Hepatocyte (in vitro differentiated cells): ENCODE data around the gene ORAI2. TPM values are rescaled to one million over a fixed set of nuclear protein-coding genes. Genes with fewer than 3 reads are reported as not detected.

Experiments used
- DNase-seq: peaks from one replicate; pipeline ENCODE4 v3.0.0-alpha.2; 2016; ENCODE audit warnings: low spot score
- H2AFZ ChIP-seq: fragments of 200-600 bp; sonication (generic); 2 replicates; pipeline ENCODE4 v1.6.0; 2016; ENCODE audit warnings: antibody characterized with exemption, mild to moderate bottlenecking
- H3K27ac ChIP-seq: fragments of 200-600 bp; sonication (generic); 2 replicates; pipeline ENCODE4 v1.5.1; 2016; ENCODE audit warnings: mild to moderate bottlenecking
- H3K27me3 ChIP-seq: fragments of 200-600 bp; sonication (generic); 2 replicates; pipeline ENCODE4 v1.6.1; 2016
- H3K36me3 ChIP-seq: fragments of 200-600 bp; sonication (generic); replicated peaks from 2 replicates; pipeline ENCODE4 v1.5.1; 2016; ENCODE audit warnings: low read depth; ENCODE audit not compliant: insufficient read depth
- H3K4me1 ChIP-seq: fragments of 200-600 bp; sonication (generic); 2 replicates; pipeline ENCODE4 v1.5.1; 2016; ENCODE audit warnings: mild to moderate bottlenecking, moderate library complexity; ENCODE audit not compliant: insufficient read depth
- H3K4me2 ChIP-seq: fragments of 200-600 bp; sonication (generic); 2 replicates; pipeline ENCODE4 v1.6.0; 2016
- H3K4me3 ChIP-seq: fragments of 200-600 bp; sonication (generic); 2 replicates; pipeline ENCODE4 v1.5.1; 2016; ENCODE audit warnings: mild to moderate bottlenecking
- H3K79me2 ChIP-seq: fragments of 200-600 bp; sonication (generic); 2 replicates; pipeline ENCODE4 v1.6.0; 2017; ENCODE audit warnings: mild to moderate bottlenecking
- H3K9me2 ChIP-seq: fragments of 200-600 bp; sonication (generic); replicated peaks from 2 replicates; pipeline ENCODE4 v1.6.0; 2017; ENCODE audit warnings: mild to moderate bottlenecking; ENCODE audit not compliant: insufficient read depth
- H3K9me3 ChIP-seq: fragments of 200-600 bp; sonication (generic); 2 replicates; pipeline ENCODE4 v1.5.1; 2016; ENCODE audit warnings: low read depth, mild to moderate bottlenecking
- H4K20me1 ChIP-seq: fragments of 200-600 bp; sonication (generic); 2 replicates; pipeline ENCODE4 v1.6.0; 2016; ENCODE audit warnings: mild to moderate bottlenecking; ENCODE audit not compliant: insufficient read depth, poor library complexity, severe bottlenecking
- CTCF ChIP-seq: fragments of 200-600 bp; sonication (generic); IDR thresholded peaks from 2 replicates; pipeline ENCODE4 v1.5.1; 2016; ENCODE audit warnings: antibody characterized with exemption, mild to moderate bottlenecking; ENCODE audit not compliant: poor library complexity
- EZH2 ChIP-seq: fragments of 200-600 bp; sonication (generic); IDR thresholded peaks from 2 replicates; pipeline ENCODE4 v1.6.1; 2016; ENCODE audit warnings: antibody characterized with exemption, mild to moderate bottlenecking, borderline replicate concordance
- EZH2phosphoT487 ChIP-seq: fragments of 200-600 bp; sonication (generic); IDR thresholded peaks from one replicate; pipeline ENCODE4 v1.6.1; 2018; ENCODE audit warnings: antibody characterized with exemption, mild to moderate bottlenecking, low read depth, moderate library complexity; ENCODE audit not compliant: unreplicated experiment, severe bottlenecking
- WGBS: methylation state at CpG from one replicate; pipeline ENCODE4 v1.1.6; 2016; ENCODE audit warnings: low lambda C conversion rate; ENCODE audit errors: missing lambda C conversion rate; 5-methylcytosine and 5-hydroxymethylcytosine counted together
- polyA plus RNA-seq: library from polyadenylated mRNA; unstranded; fragments of >200 nt; fragmentation: Nextera tagmentation; extraction: Ambion mirVana; gene quantifications from 2 replicates; pipeline ENCODE4 v1.2.1, GENCODE V29; 2016
- total RNA-seq: library from RNA; depleted of rRNA; stranded (reverse); fragments of >200 nt; gene quantifications from 2 replicates; pipeline ENCODE4 v1.2.3, GENCODE V29; 2014

Gene ORAI2
- total RNA-seq (25.9 and 33.6 TPM in 2 replicates), polyA plus RNA-seq (32.3 and 41.9 TPM in 2 replicates)

- H2AFZ ChIP-seq: peak within 1 kb of the TSS; percentile 96
- peak within 1 kb of the TSS; percentile 98 for H3K4me3 ChIP-seq
- no peaks in the 10 kb centered on the region for H3K9me2 ChIP-seq
- H3K4me2 ChIP-seq: peak within 1 kb of the TSS; percentile 98
- H3K36me3 ChIP-seq: no peaks in the 10 kb centered on the region
- peaks cover 9% of the 10 kb centered on the region for H3K79me2 ChIP-seq
- TF ChIP-seq CTCF (no peak), EZH2 (no peak), EZH2phosphoT487 (no peak)
- H4K20me1 ChIP-seq: no peaks in the 10 kb centered on the region
- H3K4me1 ChIP-seq: peaks cover 6% of the 10 kb centered on the region
- peak; percentile 93 for DNase-seq
- H3K27me3 ChIP-seq: no peaks in the 10 kb centered on the region
- H3K27ac ChIP-seq: peak within 1 kb of the TSS; percentile 75
- no peaks in the 10 kb centered on the region for H3K9me3 ChIP-seq
- WGBS: under 1% methylated on average over 14 of the region's 90 CpGs
These were observed at the start of gene ORAI2 for GRCh38 chr7:102433219-102434038. Gene ORAI2, plus strand, starts transcription at chr7:102433575. Its CDS starts 5,382 bp downstream, at chr7:102438957.

- Histone ChIP-seq H3K9me3 (no peaks in the 10 kb centered on the region), H3K9me2 (no peaks in the 10 kb centered on the region), H3K27ac (no peak overlapping the region), H4K20me1 (no peaks in the 10 kb centered on the region), H2AFZ (no peak overlapping the region), H3K4me3 (no peak overlapping the region), H3K36me3 (no peaks in the 10 kb centered on the region), H3K4me2 (no peak overlapping the region), H3K4me1 (no peaks in the 10 kb centered on the region), H3K27me3 (no peaks in the 10 kb centered on the region), H3K79me2 (no peaks in the 10 kb centered on the region)
- 95% methylated on average over 6 of the region's 6 CpGs for WGBS
- DNase-seq: no peak
- TF ChIP-seq CTCF: no peak
- TF ChIP-seq EZH2phosphoT487: no peak
- TF ChIP-seq EZH2: no peak
These were observed 46.3 kb upstream of the ORAI2 start for GRCh38 chr7:102387064-102387463.

GRCh38 chr7:102389810-102390209 lies 43.6 kb upstream of the ORAI2 start:
- Histone ChIP-seq H3K27me3 (no peaks in the 10 kb centered on the region), H3K27ac (no peak overlapping the region), H3K4me1 (peaks cover 2% of the 10 kb centered on the region), H3K4me2 (no peak overlapping the region), H3K79me2 (no peaks in the 10 kb centered on the region), H2AFZ (no peak overlapping the region), H3K9me2 (no peaks in the 10 kb centered on the region), H3K36me3 (no peaks in the 10 kb centered on the region), H4K20me1 (no peaks in the 10 kb centered on the region), H3K9me3 (no peaks in the 10 kb centered on the region), H3K4me3 (no peak overlapping the region)
- WGBS: 93% methylated on average over 3 of the region's 3 CpGs
- DNase-seq: no peak
- TF ChIP-seq CTCF (no peak), EZH2 (no peak), EZH2phosphoT487 (no peak)
